GM21717 (cell line): ENCODE data around the gene TOM1.

ENCODE experiments used
- ATAC-seq: cut with Tn5 transposase; IDR thresholded peaks from one replicate; pipeline ENCODE4 v1.9.1; 2021; ENCODE audit warnings: mild to moderate bottlenecking, moderate library complexity; ENCODE audit not compliant: unreplicated experiment

Gene TOM1

DNA sequence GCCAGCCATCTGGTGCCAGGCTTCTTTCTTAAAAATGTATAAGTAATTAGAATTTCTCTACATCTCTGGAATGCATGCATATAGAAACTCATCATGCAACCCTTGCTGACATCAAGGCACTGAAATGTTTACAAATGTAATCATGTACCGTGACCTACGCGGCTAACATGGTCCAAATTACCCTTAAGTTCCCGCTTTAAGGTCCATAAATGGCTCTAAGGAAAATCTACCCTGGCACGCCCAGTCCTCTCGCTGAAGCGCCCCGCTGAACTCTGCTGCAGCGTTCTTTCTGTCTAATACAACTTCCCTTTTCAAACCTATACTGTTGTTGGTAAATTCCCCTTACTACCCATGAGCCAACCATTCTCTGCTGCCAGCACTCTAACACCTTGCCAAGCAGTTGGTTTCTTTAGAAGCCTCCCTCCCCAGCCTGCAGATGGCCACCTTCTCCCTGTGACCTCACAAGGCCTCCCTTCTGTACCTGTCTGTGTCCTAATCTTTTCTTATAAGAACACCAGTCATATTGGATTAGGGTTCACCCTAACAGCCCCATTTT lies 67.7 kb downstream of the TOM1 start:
- no peak for ATAC-seq

DNA sequence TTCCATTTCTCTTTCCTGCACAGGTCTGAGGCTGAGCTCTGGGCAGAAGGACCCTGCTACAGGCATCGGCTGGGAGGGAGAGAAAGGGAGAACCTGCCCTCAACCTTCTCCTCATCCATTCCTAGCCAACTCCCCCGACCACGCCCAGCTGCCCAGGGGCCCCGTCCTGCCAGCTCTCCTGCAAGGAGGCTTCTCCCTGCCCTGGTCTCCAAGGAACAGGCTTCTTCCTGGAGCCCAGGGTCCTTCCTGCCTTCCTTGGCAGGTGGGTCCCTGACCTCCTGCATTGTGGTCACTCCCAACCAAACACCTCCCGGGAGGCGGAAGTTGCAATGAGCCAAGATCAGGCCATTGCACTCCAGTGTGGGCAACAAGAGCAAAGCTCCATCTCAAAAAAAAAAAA lies 68.7 kb downstream of the TOM1 start:
- ATAC-seq, result no peak

GRCh38 chr22:35369996-35370395 lies 70.3 kb downstream of the TOM1 start:
- no peak for ATAC-seq

- ATAC-seq, result no peak
These were observed 74.1 kb downstream of the TOM1 start for GRCh38 chr22:35373781-35374180.

- ATAC-seq, result no peak
These were observed 75.3 kb downstream of the TOM1 start for GRCh38 chr22:35375031-35375430.

- ATAC-seq, result no peak
These were observed 75.8 kb downstream of the TOM1 start for GRCh38 chr22:35375526-35375925.

GRCh38 chr22:35376728-35377472 lies 77.2 kb downstream of the TOM1 start:
- no peak for ATAC-seq

GRCh38 chr22:35377735-35378134 lies 78.0 kb downstream of the TOM1 start:
- no peak for ATAC-seq

GRCh38 chr22:35378621-35379020 lies 78.9 kb downstream of the TOM1 start:
- no peak for ATAC-seq

- no peak for ATAC-seq
These were observed 79.7 kb downstream of the TOM1 start for GRCh38 chr22:35379146-35379993.

DNA sequence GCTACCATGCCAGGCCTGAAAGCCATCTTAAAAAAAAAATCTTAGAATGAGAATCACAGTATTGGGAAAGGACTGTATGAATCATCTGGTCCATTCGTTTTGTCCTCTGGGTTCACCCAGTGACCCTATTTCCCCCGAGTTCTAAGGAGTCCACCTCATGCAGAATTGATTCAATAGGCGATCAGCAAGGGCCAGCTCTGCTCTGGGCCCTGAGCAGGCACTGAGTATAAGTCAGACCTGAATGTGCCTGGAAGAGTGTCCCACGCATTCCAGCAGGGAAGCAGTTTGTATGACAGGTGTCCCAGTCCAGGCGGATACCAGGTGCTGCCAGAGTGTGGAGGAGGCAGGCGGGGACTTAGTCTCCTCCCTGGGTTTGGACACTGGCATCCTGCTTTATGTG lies 80.3 kb downstream of the TOM1 start:
- ATAC-seq, result no peak

- no peak for ATAC-seq
These were observed 81.1 kb downstream of the TOM1 start, which contains the start of gene HMOX1 for GRCh38 chr22:35380537-35381423. TSS of gene HMOX1 (plus strand) at chr22:35381096. CDS start at chr22:35381174, 78 bp downstream.

DNA sequence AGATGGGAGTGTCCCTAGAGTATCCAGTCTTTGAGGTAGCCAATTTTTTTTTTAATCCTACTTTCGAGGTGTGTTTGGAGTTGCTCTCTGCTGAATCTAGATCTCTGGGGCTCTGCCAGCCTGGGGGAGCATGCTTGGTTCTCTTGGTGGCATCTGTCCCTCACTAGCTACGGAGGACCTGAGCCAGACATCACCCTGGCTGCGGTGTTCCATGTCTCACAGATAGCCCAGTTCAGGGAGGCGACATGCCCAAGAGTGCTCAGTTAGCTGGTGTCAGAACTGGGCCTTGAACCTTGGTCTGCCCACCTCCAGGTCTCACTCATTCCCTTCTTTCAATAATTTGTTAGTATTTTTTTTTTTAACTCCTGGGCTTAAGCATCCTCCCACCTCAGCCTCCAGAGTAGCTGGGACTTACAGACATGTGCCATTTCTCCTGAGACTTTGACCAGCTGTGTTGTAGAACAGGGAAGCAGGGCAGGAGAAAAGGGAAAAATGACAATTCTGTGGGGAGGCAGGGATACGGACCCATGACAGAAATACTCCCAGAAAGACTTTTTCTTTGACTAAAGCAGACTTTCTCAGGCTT lies 81.8 kb downstream of the TOM1 start:
- no peak for ATAC-seq

- ATAC-seq, result no peak
These were observed 84.0 kb downstream of the TOM1 start for GRCh38 chr22:35383679-35384071.

GRCh38 chr22:35384527-35384926 lies 84.8 kb downstream of the TOM1 start:
- no peak for ATAC-seq

DNA sequence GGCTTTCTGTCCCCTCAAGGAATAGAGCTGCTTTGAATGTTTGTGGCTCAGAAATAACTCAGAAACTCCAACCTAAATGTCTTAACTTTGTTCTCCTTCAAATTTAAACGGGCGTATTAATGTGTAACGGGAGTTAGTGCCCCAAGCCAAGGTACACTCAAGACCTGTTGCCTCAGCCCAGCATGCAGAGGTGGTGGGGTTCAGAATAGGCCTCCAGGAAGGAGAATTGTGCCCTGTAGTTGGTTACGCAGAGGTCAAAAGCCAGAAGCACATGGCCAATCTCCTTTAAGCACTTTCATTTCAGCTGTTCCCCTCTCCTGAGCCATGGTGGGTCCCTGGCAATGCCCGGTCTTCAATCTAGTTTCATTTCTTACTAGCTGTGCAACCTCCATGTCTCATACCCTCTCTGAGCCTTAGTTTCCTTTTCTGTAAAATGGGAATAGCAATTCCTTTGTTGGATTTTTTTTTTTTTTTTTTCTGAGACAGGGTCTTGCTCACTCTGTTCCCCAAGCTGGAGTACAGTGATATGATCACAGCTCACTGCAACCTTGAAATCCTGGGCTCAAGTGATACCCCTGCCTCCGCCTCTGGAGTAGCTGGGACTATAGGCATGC lies 85.4 kb downstream of the TOM1 start:
- ATAC-seq, result no peak

- ATAC-seq, result no peak
These were observed 87.1 kb downstream of the TOM1 start for GRCh38 chr22:35386670-35387288.

GRCh38 chr22:35390933-35391332 lies 91.2 kb downstream of the TOM1 start:
- ATAC-seq, result no peak

- no peak for ATAC-seq
These were observed 92.7 kb downstream of the TOM1 start for GRCh38 chr22:35392357-35392756.
